ENCODE measurements around the gene KLK3.
"Not testable (repeated sequence)": the region's sequence is repeated elsewhere in the genome, so short reads cannot be mapped to it uniquely, and the experiment has no call there.

KLK3 gene

GRCh38 chr19:50854636-50855410 lies at the start of gene KLK3:
TSS of gene KLK3 (plus strand) at chr19:50854915. CDS start at chr19:50854956, 41 bp downstream.
- DNase-seq = no peak

GRCh38 chr19:50808856-50809255 lies 45.9 kb upstream of the KLK3 start:
- DNase-seq = no peak

DNA sequence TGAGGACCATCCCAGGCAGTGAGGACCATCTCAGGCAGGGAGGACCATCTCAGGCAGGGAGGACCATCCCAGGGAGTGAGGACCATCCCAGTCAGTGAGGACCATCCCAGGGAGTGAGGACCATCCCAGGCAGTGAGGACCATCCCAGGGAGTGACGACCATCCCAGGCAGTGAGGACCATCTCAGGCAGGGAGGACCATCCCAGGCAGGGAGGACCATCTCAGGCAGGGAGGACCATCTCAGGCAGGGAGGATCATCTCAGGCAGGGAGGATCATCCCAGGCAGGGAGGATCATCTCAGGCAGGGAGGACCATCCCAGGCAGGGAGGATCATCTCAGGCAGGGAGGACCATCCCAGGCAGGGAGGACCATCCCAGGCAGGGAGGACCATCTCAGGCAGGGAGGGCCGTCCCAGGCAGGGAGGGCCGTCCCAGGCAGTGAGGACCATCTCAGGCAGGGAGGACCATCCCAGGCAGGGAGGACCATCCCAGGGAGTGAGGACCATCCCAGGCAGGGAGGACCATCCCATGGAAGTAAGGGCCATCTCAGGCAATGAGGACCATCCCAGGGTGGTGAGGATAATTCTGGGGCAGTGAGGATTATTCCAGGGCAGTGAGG lies 43.0 kb upstream of the KLK3 start:
- DNase-seq = not testable (repeated sequence)

GRCh38 chr19:50812474-50812873 lies 42.2 kb upstream of the KLK3 start:
- no peak for DNase-seq

DNA sequence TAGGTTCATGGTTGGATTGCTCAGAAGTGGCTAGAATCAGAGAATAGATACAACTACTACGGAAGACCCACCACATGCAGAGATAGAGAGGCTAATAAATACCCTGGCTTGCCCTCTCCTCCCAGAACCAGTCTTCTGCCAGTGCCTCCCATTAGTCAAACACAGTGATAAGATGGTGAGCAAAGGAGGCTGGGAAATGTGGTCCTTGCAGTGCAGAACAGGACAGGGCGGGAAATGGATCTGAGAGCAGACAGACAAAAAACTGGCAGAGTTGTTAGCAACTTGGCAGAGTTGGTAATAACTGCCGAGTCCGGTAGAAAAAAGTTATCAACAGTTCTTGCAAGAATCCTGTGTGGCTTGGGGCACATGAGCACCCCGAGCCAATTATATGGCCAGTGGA lies 39.8 kb upstream of the KLK3 start:
- DNase-seq = no peak

GRCh38 chr19:50815439-50815838 lies 39.3 kb upstream of the KLK3 start:
- DNase-seq = no peak

DNA sequence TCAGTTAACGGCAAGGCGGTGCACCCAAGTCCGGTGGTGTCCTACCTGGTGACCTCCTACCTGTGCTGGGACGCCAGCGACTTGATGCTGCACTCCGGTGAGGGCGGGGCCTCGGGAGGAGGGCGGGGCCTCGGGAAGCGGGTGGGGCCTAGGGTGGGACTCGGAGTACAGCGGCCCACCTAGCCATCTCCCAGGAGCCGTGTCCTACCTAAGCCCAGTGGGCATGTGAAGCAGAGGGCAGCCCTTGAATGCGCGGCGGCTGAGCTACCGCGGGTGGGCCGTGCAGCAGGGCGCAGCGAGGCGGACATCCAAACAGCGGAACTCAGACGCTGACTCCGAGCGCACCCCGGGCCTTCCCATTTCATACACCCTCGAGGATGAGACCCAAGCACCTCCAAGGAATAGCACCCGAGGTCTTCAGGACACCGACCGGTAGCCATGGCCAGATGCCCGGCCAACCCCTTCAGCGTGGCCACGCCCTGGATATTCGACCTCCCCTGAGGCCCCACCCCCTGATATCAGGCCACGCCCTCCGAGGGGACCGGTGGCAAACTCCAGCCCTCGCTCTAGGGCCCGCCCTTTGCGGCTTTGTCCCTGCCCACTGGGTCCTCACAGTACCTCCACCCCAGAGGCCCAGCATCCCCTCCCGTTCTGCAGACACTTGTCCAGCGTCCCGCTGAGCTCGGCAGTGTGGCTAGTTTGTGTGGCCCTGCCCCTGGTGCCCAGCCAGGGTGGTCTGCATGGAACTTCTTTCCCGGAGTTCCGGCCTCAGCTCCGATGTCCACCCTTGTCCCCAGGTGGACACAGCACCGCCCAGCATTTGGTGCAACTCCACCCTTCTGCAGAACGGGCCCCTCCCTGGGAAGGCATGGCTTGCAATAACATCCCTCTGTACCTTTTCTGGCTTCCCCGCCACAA lies 36.5 kb upstream of the KLK3 start:
- DNase-seq = peak; percentile 51 to 71

DNA sequence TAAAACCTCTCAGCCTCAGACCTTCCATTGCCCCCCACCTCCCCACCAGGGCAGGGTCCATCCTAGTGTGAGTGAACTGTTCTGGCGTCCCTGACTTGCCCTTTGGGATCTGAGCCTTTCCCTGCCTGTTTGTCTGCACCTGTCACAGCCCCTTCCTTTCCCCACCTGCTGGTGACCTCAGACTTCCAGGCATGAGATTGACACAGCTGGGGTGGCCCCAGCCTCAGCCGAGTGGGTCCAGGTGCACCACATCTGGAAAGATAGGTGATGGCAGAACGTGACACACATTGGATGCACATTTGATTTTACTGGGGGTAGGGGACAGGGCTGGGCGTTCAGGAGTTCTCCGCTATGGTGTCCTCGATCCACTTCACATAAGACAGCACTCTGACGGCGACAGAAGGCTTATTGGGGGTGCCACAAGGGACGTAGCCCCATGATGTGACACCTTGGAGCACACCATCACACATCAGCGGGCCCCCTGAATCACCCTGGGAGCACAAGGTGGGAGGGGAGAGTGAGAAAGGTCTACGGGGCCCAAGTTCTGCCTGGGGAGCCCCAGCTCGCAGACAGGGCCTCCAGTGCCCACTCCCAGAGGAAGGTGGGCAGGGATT lies 35.7 kb upstream of the KLK3 start:
- DNase-seq = no peak

- no peak for DNase-seq
Observed at GRCh38 chr19:50819636-50820035, 35.1 kb upstream of the KLK3 start.

- DNase-seq = no peak
Observed at GRCh38 chr19:50820086-50820485, 34.6 kb upstream of the KLK3 start.

- DNase-seq = no peak
Observed at GRCh38 chr19:50820549-50821247, 34.0 kb upstream of the KLK3 start.

DNA sequence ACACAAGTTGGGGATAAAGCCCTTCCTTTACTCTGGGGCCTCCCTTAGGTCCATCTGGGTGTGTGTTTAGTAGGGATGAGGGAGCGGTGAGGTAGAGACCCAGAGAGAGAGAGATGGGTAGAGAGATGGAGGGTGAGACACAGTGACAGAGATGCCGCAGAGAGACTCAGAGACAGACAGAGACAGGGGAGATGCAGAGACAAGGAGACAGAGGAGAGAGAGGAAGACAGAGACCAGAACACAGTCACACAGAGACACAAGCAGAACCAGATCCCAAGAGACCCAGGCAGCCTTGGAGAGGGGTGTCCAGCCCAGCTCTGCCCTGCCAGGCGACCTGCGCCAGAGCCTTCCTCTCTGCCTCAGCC lies 33.5 kb upstream of the KLK3 start:
- no peak for DNase-seq

- no peak for DNase-seq
Observed at GRCh38 chr19:50821622-50822021, 33.1 kb upstream of the KLK3 start.

DNA sequence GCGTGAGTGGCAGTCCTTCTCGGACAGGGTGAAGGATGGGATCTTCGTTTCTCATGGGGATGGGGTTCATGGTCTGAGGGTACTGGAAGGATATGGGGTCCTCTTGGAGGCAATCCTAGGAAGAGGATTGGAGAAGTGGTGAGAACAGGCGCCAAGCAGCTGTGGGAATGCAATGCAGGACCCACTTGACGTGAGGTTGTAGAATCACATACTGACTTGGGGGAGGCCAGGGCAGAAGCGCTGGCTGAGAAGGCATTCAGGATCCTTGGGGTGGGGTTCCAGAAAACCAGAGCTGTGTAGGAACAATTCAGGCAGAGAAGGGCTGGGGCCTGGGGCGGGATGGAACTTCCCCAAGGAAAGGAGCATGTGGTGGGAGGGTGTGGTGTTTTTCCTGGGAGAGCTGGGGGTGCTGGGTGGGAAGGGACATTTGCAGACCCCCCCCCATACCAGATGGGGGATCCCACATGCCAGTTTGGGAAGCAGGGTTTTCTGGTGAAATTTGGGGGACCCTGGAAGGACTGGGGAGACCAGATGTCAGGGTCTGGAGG lies 32.0 kb upstream of the KLK3 start:
- no peak for DNase-seq

GRCh38 chr19:50823389-50824042 lies 31.2 kb upstream of the KLK3 start, which contains the start of gene KLK1:
TSS of gene KLK1 (minus strand) at chr19:50823787. CDS start at chr19:50823748, 39 bp downstream.
- DNase-seq = no peak

- no peak for DNase-seq
Observed at GRCh38 chr19:50826492-50827240, 28.0 kb upstream of the KLK3 start.

DNA sequence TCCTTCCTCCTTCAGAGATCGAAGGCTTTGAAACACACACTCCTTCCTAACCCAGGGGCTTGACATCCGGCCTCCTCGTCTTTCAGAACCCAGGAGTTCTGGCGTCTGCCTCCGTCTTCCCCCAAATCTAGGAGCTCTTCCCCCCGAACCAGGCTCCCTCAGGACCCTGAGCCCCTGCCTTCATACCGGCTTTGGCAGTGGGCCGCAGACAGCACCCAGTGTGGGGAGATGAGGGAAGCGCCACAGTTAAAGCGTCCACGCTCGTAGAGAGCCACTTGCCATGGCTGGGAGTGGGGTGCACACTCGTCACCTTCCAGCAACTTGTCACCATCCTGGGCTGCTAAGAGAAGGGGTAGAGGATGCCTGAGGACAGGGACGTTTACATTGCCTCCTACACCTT lies 27.2 kb upstream of the KLK3 start:
- no peak for DNase-seq

- no peak for DNase-seq
Observed at GRCh38 chr19:50829801-50830200, 24.9 kb upstream of the KLK3 start.

- no peak for DNase-seq
Observed at GRCh38 chr19:50830266-50831025, 24.3 kb upstream of the KLK3 start.

- DNase-seq = no peak
Observed at GRCh38 chr19:50831026-50831396, 23.7 kb upstream of the KLK3 start.

Data from NCI-H1930 (cell line).